HL-60/S4 treated with retinoic acid at 250 ng/mL for 4 days and 3 days (cell line): Measurements from ENCODE around the gene MSRB3.

Experiments used
- in situ Hi-C: fragments of 300-500 bp; cut with MboI; formaldehyde crosslinking; loops from 2 replicates; pipeline ENCODE4 v1.7.0; 2022; ENCODE audit warnings: low sequenced_read_pairs

The MSRB3 gene

GRCh38 chr12:65278576-65279368, at the start of gene MSRB3:
MSRB3 (plus strand) TSS chr12:65278683; CDS start chr12:65308580, 29,897 bp downstream.
- in situ Hi-C loops, result no loop called here

- in situ Hi-C loops, result no loop called here
These were observed 49.0 kb upstream of the MSRB3 start for GRCh38 chr12:65229441-65229840.

- in situ Hi-C loops, result no loop called here
These were observed 45.9 kb upstream of the MSRB3 start for GRCh38 chr12:65232476-65233077.

GRCh38 chr12:65237153-65237552, 41.3 kb upstream of the MSRB3 start:
- in situ Hi-C loops, result no loop called here

GRCh38 chr12:65238609-65239008, 39.9 kb upstream of the MSRB3 start:
- in situ Hi-C loops, result no loop called here

GRCh38 chr12:65248656-65249633, 29.5 kb upstream of the MSRB3 start:
- in situ Hi-C loops, result no loop called here

GRCh38 chr12:65252515-65252914, 26.0 kb upstream of the MSRB3 start:
- in situ Hi-C loops, result no loop called here

GRCh38 chr12:65257986-65258385, 20.5 kb upstream of the MSRB3 start:
- in situ Hi-C loops, result no loop called here

- in situ Hi-C loops, result no loop called here
These were observed 19.0 kb upstream of the MSRB3 start for GRCh38 chr12:65259501-65259900.

GRCh38 chr12:65263777-65264176, 14.7 kb upstream of the MSRB3 start:
- in situ Hi-C loops, result no loop called here

GRCh38 chr12:65266408-65266807, 12.1 kb upstream of the MSRB3 start:
- in situ Hi-C loops, result no loop called here

GRCh38 chr12:65269603-65270002, 8.9 kb upstream of the MSRB3 start:
- in situ Hi-C loops, result no loop called here

GRCh38 chr12:65274602-65275272, 3.7 kb upstream of the MSRB3 start:
- in situ Hi-C loops, result no loop called here

- in situ Hi-C loops, result no loop called here
These were observed 2.9 kb upstream of the MSRB3 start for GRCh38 chr12:65275627-65276026.

- in situ Hi-C loops, result no loop called here
These were observed 1.5 kb upstream of the MSRB3 start for GRCh38 chr12:65276916-65277530.

GRCh38 chr12:65277994-65278575, 398 bp upstream of the MSRB3 start:
- in situ Hi-C loops, result no loop called here

GRCh38 chr12:65279369-65280112, 1.1 kb downstream of the MSRB3 start:
- in situ Hi-C loops, result no loop called here

- in situ Hi-C loops, result no loop called here
These were observed 1.8 kb downstream of the MSRB3 start for GRCh38 chr12:65280306-65280705.

- in situ Hi-C loops, result no loop called here
These were observed 4.4 kb downstream of the MSRB3 start for GRCh38 chr12:65282840-65283239.
